ENCODE data around the gene PLA2G4B.
A peak's percentile ranks its signal among the peaks of the same experiment; 100 is the strongest.
"Not testable (repeated sequence)": the region's sequence is repeated elsewhere in the genome, so short reads cannot be mapped to it uniquely, and the experiment has no call there.

Gene PLA2G4B

GRCh38 chr15:41825572-41826535 lies 12.8 kb upstream of the PLA2G4B start:
- no peaks in the 10 kb centered on the region for H3K27me3 ChIP-seq (ENCODE audit: insufficient read depth, low read length)
- no peak overlapping the region for H2AFZ ChIP-seq (ENCODE audit: low read depth, low read length)
- peaks cover 54% of the 10 kb centered on the region for H3K36me3 ChIP-seq (ENCODE audit: insufficient read depth, low read length)
- no peak overlapping the region for H3K4me3 ChIP-seq (ENCODE audit: low read length)
- H3K4me1 ChIP-seq (ENCODE audit: insufficient read depth, low read length): peaks cover 10% of the 10 kb centered on the region
- H3K9me3 ChIP-seq (ENCODE audit: low read length): no peaks in the 10 kb centered on the region

GRCh38 chr15:41827290-41827879 lies 11.3 kb upstream of the PLA2G4B start:
- Histone ChIP-seq H2AFZ (ENCODE audit: low read depth, low read length) (peak overlapping the region; percentile 88), H3K36me3 (ENCODE audit: insufficient read depth, low read length) (peaks cover 51% of the 10 kb centered on the region), H3K4me1 (ENCODE audit: insufficient read depth, low read length) (peaks cover 10% of the 10 kb centered on the region), H3K4me3 (ENCODE audit: low read length) (peak overlapping the region; percentile 99), H3K27me3 (ENCODE audit: insufficient read depth, low read length) (no peaks in the 10 kb centered on the region), H3K9me3 (ENCODE audit: low read length) (no peaks in the 10 kb centered on the region)

DNA sequence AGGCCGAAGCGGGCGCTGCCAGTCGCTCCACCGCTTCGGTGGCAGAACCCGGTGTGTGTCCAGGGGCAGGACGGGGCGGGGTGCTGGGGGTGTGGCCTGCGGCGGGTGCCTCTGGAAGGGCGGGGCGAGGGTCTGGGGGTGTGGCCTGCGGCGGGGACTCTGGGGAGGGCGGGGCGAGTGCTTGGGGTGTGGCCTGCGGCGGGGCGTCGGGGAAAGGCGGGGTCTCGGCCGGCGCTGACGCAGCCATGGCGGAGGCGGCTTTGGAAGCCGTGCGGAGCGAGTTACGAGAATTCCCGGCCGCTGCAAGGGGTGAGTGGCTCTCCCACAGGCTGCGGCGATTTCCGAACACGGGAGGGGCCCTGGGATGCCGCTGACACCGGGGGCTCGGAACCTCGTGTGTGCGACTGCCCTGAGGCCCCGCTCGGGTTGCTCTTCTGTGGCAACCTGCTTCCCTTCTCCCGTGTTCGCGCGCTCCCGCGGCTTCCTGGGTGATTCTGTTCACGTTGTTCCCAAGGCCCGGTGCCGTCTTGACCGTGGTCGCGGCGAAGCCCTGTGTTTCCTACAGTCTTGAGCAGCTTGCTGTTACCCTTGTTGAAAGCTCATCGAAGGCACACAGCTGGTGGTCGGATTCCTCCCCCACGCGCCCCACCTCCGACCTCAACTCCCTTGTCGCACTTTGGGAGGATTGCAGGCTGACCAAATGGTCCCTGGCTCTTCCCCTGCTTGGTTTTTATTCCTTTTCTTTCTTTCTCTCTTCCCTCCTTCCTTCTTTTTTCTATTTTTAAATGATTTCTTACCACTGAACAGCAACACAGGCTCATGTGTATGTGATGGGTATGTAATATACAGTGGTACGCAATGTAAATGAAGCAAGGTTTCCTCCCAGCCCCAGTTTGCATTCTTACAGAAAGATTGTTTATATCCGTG lies 10.5 kb upstream of the PLA2G4B start, which contains the start of gene JMJD7:
Gene JMJD7, plus strand, starts transcription at position 213 of the 927 bp plus-strand sequence. Its CDS starts 33 bp downstream, at position 246.
- peaks cover 48% of the 10 kb centered on the region for H3K36me3 ChIP-seq (ENCODE audit: insufficient read depth, low read length)
- no peaks in the 10 kb centered on the region for H3K9me3 ChIP-seq (ENCODE audit: low read length)
- H3K4me3 ChIP-seq (ENCODE audit: low read length): peak within 1 kb of the TSS; percentile 99
- H3K4me1 ChIP-seq (ENCODE audit: insufficient read depth, low read length): peaks cover 10% of the 10 kb centered on the region
- no peaks in the 10 kb centered on the region for H3K27me3 ChIP-seq (ENCODE audit: insufficient read depth, low read length)
- peak within 1 kb of the TSS; percentile 88 for H2AFZ ChIP-seq (ENCODE audit: low read depth, low read length)

- H3K4me1 ChIP-seq (ENCODE audit: insufficient read depth, low read length): peaks cover 10% of the 10 kb centered on the region
- H2AFZ ChIP-seq (ENCODE audit: low read depth, low read length): peak overlapping the region; percentile 88
- H3K9me3 ChIP-seq (ENCODE audit: low read length): no peaks in the 10 kb centered on the region
- H3K27me3 ChIP-seq (ENCODE audit: insufficient read depth, low read length): no peaks in the 10 kb centered on the region
- H3K36me3 ChIP-seq (ENCODE audit: insufficient read depth, low read length): peaks cover 41% of the 10 kb centered on the region
- H3K4me3 ChIP-seq (ENCODE audit: low read length): peak overlapping the region; percentile 99
Measured at GRCh38 chr15:41828807-41829141, 9.9 kb upstream of the PLA2G4B start.

DNA sequence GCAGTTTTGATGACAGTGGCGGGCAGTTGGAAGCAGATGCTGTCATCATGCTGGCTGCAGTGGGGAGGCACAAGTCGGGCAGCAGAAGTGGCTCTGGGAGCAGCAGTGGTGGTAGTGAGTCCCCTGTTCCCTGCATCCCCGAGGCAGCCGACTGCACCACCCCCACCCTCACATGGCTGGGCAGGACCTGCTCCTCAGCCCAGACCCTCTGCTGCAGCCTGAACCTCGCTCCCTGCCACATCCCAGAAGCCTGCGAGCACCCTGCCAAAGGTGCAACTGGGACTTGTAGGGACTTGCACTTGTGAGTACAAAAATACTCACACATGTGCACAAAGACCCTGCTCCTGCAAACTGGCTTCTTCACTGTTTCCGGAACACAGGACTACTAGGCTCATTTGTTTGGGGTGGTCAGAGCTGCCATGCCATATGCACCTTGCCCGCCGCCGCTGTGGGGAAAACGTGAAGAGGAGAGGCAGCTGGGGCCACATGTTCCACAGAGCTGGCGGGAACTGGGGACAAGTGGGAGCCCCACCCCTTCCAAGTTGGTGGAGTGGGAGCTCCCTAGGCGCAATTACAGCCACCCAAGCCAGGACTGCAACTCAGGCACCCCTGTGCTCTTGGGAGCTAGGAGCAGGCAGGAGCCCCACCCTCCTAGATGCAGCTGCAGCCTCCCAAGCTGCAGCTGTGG lies 8.5 kb upstream of the PLA2G4B start:
- Histone ChIP-seq H3K4me1 (ENCODE audit: insufficient read depth, low read length) (peaks cover 10% of the 10 kb centered on the region), H3K27me3 (ENCODE audit: insufficient read depth, low read length) (no peaks in the 10 kb centered on the region), H3K36me3 (ENCODE audit: insufficient read depth, low read length) (peaks cover 31% of the 10 kb centered on the region), H2AFZ (ENCODE audit: low read depth, low read length) (no peak overlapping the region), H3K9me3 (ENCODE audit: low read length) (no peaks in the 10 kb centered on the region), H3K4me3 (ENCODE audit: low read length) (no peak overlapping the region)

DNA sequence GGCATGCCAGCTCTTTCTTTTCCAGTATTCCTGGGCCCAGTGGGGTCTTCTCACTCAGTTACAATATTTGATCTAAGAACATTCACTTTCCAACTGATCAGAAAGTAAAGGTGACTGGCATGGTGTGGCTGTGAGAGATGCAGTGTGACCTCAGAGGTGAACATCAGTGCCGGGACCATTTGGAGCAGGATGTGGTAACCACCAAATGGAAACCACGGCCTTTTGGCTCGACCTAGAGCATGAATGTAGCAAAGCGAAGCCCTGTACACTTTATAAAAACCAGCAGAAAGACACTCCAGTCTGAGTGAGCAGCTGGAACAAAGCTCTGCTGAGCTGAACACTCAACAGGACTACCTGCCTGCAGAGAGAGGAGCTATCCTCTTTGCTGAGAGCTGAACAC lies 7.4 kb upstream of the PLA2G4B start:
- not testable (repeated sequence) for H3K9me3 ChIP-seq (ENCODE audit: low read length); H2AFZ ChIP-seq (ENCODE audit: low read depth, low read length); H3K27me3 ChIP-seq (ENCODE audit: insufficient read depth, low read length); H3K4me3 ChIP-seq (ENCODE audit: low read length); H3K4me1 ChIP-seq (ENCODE audit: insufficient read depth, low read length)
- peaks cover 31% of the 10 kb centered on the region for H3K36me3 ChIP-seq (ENCODE audit: insufficient read depth, low read length)

GRCh38 chr15:41832208-41832607 lies 6.4 kb upstream of the PLA2G4B start:
- H3K4me1 ChIP-seq (ENCODE audit: insufficient read depth, low read length): peaks cover 10% of the 10 kb centered on the region
- H3K4me3 ChIP-seq (ENCODE audit: low read length): no peak overlapping the region
- H3K36me3 ChIP-seq (ENCODE audit: insufficient read depth, low read length): peaks cover 37% of the 10 kb centered on the region
- H3K9me3 ChIP-seq (ENCODE audit: low read length): no peaks in the 10 kb centered on the region
- H2AFZ ChIP-seq (ENCODE audit: low read depth, low read length): no peak overlapping the region
- no peaks in the 10 kb centered on the region for H3K27me3 ChIP-seq (ENCODE audit: insufficient read depth, low read length)

DNA sequence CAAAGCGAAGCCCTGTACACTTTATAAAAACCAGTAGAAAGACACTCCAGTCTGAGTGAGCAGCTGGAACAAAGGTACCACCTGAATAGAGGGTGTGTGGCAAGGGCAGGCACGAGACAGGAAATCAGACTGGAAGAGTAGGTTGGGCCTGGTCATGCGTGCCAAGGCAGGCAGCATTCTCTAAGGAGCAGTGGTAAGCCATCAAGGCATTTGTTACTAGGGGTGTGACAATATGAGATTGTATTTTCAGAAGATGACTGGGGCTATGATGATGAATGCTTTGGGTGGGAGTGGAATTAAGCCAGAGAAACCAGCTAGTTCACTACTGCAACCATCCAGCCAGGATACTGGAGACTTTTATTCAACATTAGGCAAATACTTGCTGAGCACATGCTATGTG lies 5.8 kb upstream of the PLA2G4B start:
- Histone ChIP-seq H3K4me3 (ENCODE audit: low read length) (no peak overlapping the region), H3K36me3 (ENCODE audit: insufficient read depth, low read length) (peaks cover 38% of the 10 kb centered on the region), H3K4me1 (ENCODE audit: insufficient read depth, low read length) (peaks cover 8% of the 10 kb centered on the region), H2AFZ (ENCODE audit: low read depth, low read length) (no peak overlapping the region), H3K9me3 (ENCODE audit: low read length) (no peaks in the 10 kb centered on the region), H3K27me3 (ENCODE audit: insufficient read depth, low read length) (no peaks in the 10 kb centered on the region)

- Histone ChIP-seq H3K4me1 (ENCODE audit: insufficient read depth, low read length) (peaks cover 1% of the 10 kb centered on the region), H2AFZ (ENCODE audit: low read depth, low read length) (no peak overlapping the region), H3K27me3 (ENCODE audit: insufficient read depth, low read length) (no peaks in the 10 kb centered on the region), H3K4me3 (ENCODE audit: low read length) (no peak overlapping the region), H3K36me3 (ENCODE audit: insufficient read depth, low read length) (peaks cover 41% of the 10 kb centered on the region), H3K9me3 (ENCODE audit: low read length) (no peaks in the 10 kb centered on the region)
Measured at GRCh38 chr15:41834096-41834495, 4.6 kb upstream of the PLA2G4B start.

GRCh38 chr15:41836073-41836472 lies 2.6 kb upstream of the PLA2G4B start:
- Histone ChIP-seq H3K4me1 (ENCODE audit: insufficient read depth, low read length) (no peaks in the 10 kb centered on the region), H3K9me3 (ENCODE audit: low read length) (no peaks in the 10 kb centered on the region), H3K4me3 (ENCODE audit: low read length) (no peak overlapping the region), H2AFZ (ENCODE audit: low read depth, low read length) (no peak overlapping the region), H3K36me3 (ENCODE audit: insufficient read depth, low read length) (peaks cover 32% of the 10 kb centered on the region), H3K27me3 (ENCODE audit: insufficient read depth, low read length) (no peaks in the 10 kb centered on the region)

DNA sequence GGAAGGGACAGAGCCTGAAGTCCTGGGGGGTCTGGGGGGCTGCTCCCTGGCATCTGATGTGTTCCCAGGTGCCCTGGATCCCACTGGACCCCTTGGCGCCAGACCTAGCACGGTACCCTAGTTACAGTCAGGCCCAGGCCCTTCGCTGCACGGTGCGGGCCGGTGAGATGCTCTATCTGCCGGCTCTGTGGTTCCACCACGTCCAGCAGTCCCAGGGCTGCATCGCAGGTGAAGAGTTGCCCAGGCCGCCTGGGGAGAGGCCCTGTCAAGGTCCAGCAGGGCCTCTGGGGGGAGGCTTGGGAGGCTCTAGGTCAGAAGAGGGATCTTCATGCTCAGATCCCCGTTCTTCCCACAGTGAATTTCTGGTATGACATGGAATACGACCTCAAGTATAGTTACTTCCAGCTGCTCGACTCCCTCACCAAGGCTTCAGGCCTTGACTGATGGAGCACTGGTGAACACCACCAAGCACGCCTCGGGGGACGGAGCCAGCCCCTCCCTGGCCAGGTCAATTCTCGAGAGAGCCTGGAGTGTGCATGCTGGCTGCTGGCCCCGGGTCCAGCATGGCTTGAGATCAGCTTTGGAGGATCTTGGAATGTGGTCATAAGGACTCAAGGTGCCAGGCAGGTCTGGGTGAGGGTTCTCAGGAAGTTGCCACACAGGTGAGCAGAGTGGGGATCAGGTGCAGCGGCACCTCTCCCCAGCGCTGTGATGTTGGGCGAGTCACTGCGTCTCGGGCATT lies 1.8 kb upstream of the PLA2G4B start:
- Histone ChIP-seq H3K36me3 (ENCODE audit: insufficient read depth, low read length) (peaks cover 30% of the 10 kb centered on the region), H2AFZ (ENCODE audit: low read depth, low read length) (no peak overlapping the region), H3K4me1 (ENCODE audit: insufficient read depth, low read length) (no peaks in the 10 kb centered on the region), H3K4me3 (ENCODE audit: low read length) (no peak overlapping the region), H3K9me3 (ENCODE audit: low read length) (no peaks in the 10 kb centered on the region), H3K27me3 (ENCODE audit: insufficient read depth, low read length) (no peaks in the 10 kb centered on the region)

Data from neuron (in vitro differentiated cells).